NCI-H345 (cell line): ENCODE data around the gene LUZP1.
A peak's percentile ranks its signal among the peaks of the same experiment; 100 is the strongest.

Experiments used
- DNase-seq: peaks from one replicate; lab custom pipeline; 2025; lab: John Stamatoyannopoulos, UW

Gene LUZP1

DNA sequence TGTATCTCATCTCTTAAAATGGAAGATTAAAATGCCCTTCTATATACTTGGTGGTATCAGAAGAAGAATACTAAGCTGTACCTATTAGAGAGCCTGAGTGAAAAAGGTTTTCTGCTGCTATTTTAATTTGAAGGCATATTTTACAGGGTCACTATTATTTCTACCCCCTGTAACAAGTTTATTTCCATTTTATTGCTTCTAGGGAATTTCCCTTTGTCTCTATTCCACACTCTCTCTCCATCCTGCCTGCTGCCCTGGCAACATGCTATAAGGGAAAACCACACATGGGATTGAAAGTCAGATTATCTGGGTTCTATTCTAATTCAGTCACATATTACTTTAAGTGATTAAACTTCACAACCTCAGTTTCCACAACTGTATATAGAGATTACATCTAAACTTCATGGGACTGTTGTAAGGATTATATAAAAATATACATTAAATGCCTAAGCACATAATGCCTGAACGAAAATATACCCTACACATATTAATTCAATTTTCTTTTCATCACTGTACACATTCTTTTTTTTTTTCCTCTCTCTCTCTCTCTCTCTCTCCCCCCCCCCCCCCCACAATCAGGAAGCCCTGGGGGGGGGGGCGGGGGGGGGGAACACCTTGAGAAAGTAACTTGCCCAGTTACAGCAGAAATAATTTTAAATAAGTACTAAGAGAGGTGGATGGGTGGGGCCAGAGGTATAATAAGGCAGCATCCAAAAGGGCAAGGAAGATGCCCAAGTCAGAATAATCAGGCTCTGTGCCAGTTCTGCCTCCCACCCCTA is 51.5 kb downstream of the LUZP1 start:
- DNase-seq = no peak

DNA sequence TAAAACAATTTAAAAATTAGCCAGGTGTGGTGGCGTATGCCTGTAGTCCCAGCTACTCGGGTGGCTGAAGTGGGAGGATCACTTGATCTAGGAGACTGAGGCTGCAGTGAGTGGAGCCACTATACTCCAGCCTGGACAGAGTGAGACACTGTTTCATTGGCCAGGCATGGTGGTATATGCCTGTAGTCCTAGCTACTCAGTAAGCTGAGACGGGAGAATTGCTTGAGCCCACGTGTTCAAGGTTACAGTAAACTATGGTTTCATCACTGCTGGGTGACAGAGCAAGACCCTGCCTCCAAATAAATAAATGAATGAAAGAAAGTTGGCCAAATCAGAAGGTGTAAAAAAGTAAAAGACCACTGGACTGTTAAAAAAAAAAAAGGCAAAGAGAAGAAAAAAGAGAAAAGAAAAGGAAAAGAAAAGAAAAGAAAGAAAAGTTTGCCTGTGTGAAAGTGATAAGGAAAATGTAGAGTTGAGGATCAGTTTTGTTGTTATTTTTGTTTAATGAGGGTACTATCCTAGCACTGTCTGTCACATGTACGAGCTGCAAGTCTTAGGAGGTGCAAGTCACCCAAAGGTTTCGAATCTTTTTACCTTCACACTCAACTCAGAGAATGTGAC is 52.3 kb downstream of the LUZP1 start:
- DNase-seq = no peak

DNA sequence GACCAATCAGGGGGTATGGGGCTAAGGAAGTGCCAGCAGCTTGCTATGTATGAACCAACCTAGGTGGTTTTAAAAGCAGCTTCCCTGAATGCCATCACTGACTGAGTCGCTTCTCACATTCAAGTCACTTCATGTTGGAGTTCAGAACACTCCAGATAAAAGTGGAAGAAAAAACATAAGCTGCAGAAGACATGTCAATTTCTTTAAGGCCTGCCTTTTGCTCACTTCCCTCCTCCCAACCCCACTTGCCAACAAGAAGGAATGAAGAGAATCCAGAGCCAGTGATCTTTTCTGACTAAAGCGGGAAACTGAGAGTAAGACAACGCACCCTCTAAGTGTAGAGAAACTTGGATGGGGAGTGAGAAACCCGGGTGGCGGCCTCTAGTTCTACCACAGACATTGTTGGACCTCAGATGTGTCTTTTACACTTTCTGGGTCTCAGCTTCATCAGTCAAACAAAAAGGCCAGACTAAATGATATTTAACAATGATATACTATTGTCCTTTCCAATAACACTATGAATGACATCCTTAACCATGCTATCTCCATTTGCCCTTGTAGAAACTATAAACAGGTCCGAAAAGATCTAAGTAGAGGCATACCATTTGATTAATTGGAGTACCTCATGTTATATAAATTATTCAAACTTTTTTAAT is 54.1 kb downstream of the LUZP1 start:
- no peak for DNase-seq

DNA sequence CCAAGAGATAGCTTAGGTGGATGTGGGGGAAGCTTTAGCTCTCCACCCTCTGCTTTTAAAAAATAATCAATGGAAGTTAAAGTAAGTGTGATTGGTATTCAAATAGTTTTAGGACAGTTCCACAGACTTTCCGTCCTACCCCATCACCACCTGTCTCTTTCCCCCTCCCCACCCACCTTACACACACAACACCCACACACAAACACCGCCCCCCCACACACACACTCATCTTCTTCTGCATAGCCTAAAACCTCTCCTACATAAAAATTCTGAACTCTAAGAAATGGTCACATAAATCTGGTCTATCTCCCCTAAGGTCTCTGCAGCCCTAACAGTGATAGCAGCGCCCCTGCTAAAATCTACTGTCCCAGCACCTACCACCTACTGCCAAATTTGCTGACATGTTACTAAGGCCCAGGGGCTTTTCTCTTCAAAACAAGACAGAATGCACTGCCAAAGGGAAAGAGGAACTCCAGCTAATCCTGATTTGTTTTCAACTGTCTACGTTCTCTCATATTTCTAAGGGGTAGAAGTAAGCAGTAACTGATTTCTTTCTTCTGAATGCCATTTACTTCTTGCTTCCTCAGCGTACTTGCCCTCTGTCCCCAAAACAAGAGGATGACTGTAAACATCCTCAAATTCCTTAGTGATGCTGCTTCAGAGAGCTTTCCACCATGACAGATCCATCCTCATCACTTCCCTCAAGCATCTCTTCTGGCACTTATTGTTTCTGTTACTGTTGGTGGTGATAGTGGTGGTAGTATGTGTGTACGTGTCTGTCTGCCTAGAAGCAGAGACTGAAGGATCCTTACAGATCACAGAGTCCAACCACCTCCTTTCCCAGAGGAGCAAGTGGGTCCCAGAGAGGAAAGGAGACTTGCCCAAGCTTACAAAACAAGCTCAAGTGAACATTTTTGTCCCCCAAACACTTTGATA is 56.8 kb downstream of the LUZP1 start:
- DNase-seq = no peak

DNA sequence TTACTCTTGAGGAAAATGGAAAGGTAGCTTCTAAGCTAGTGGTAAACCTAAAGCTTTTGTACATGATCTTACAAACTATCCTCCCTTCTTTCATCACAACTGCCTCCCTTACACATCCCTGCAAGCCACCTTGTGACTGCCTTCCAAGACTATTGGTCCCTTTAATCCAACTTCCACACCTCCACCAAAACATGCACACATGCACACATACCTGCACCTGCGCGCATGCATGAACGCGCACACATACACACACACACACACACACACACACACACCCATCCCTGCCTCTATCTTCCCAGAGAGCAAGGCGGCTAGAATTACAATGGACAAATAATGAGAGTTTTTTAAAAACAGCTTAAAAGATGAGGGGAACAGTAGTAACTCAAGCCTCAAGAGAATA is 58.3 kb downstream of the LUZP1 start:
- DNase-seq = no peak

DNA sequence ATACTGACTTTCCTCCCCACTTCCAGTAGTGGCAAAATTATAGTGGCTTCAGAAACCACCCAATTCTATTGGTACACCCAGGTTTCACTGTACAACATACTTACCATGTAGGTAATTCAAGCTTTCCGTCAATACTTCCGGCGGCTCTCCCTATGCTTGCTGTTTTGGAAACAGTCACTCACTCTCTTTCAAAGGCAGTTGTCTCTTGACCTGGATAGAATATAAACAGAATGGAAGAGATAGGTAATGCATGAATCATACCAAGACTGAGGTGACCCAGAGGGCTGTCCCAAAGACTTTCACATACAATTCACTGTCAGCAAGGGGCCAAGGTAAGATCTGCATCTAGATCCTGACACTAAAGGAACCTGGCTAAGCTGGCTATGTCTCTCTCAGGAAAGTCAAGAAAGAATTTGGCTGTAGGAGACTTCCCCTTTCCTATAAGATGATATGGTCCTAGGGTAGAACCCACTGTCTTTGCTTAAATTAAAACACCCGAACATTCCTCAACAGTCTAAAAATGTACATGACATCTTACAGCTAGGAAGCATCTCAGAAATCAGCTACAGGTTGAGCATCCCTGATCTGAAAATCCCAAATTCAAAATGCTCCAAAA is 59.6 kb downstream of the LUZP1 start:
- no peak for DNase-seq

DNA sequence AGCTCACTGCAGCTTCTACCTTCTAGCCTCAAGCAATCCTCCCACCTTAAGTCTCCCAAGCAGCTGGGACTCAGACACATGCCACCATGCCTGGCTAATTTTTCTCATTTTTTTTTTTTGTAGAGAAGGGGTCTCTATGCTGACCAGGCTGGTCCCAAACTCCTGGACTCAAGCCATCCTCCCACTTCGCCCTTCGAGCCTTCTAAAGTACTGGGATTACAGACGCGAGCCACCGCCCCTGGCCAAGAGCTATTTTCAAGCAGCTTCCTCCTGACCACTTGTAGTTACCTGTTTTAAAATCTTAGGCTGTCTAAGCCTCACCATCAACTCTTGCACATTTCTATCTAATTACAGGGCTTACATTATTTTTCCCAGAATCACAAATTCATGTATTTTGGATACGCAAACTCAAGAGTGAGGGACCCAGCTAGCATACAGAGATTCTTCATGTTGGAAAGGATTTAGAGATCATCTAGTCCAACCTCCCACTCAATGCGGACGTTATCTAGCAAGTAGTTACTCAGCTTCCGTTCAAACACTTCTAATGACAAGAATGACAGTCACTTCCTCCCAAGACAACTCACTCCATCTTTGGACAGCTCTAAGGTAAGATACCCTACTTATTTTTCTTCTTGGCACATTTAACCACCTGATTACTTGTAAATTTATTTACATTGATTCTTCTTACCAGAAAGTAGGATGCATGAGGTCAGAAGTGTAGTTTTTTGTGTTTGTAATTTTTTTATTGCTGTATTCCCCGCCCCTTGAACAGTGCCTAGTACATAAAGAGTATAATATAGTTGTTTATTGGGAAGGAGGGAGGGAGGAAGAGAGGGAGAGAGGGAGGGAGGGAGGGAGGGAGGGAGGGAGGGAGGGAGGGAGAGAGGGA is 65.4 kb downstream of the LUZP1 start:
- no peak for DNase-seq

DNA sequence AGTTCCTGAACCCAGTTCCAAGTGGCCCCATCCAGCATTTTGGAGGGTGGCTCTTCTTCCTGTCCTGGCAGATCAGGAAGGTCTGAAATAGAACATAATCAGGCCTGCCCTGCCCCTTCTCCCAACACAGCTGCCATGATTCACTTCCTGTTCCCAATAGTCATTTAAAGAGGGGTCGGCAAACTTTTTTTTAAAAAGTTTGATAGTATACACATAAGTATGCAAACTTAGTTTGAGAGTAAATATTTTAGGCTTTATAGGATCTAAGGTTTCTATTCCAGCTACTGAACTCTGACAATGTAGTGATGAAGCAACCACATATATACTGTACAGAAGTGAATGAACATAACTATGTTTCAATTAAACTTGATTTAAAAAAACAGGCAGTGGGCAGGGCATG is 66.4 kb downstream of the LUZP1 start:
- DNase-seq = no peak

DNA sequence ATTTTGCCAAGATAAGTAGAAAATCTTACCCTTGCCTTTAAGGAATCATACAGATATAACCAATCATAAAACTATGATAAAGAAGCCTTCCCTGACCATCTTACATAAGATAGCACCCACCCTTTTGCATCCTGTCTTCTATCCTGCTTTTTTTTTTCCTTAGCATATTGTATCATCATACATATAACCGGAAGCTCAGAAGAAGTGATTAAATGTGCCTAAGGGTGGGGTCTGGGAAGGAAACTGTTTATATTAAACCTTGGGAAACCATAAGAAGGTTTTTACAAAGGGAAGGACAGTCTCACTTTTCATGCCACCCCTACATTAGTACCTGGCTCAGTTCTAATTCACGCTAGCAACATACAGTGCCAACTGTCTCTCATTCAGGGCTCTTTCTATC is 66.8 kb downstream of the LUZP1 start:
- no peak for DNase-seq

DNA sequence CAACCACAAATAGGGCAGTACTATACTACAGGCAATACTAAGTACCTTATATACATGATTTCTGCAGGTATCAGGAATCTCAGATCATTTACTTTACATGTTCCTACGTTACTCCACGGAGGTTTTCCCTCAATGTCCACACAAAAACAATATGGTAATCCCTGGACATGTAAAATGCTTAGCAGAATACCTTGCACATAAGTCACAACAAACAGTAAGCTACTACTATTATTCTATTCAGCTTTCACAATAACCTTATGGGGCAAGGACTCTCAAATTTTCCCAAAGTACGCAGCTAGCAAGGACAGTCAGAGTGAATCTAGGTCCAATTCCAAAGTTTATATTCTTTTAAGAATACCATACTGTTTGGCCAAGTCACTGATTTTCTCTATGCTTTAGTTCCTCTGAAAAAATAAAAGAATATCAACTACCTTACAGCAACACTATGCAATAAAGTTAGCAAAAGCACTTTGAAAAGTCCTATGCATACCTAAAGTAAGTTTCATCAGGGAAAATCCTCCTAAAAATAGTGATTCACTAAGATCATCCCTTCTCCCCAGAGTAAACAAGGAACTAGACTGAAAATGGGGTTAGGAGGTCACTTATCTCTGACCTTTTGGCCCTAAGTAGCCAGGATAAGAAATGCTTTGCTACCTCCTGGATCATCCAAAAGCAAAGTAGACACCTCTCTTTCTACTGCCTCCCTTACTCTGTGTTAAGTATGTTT is 67.4 kb downstream of the LUZP1 start:
- DNase-seq = no peak

DNA sequence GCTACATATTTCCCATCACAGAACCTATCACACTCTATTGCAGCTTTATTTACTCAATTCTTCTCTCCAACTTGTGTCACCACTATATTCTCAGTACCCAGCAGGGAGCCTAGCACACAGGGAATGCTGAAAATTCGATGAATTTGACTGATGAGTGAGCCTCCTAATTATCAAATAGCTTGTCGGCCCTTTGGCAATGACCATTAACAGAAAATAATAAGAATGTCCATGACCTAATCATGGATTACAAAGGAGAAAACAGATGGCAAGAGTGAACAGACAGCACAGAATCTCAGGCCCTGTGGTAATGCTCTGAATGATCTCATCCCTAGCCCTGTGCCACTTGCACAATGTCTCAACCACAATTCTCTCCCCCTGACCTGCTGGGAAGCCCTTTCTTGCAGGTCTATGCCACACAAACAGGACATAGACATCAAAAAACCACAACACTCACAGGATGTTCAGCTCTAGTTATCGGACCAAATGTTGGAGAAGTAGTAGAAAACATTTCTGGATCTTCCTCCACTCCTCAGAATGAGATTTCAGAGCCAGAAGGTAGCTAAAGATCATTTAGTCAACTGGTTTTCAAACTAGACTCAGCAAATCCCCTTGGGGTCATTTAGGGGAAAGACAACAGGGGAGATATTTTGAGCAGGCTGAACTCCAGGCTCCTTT is 68.4 kb downstream of the LUZP1 start:
- DNase-seq = no peak

DNA sequence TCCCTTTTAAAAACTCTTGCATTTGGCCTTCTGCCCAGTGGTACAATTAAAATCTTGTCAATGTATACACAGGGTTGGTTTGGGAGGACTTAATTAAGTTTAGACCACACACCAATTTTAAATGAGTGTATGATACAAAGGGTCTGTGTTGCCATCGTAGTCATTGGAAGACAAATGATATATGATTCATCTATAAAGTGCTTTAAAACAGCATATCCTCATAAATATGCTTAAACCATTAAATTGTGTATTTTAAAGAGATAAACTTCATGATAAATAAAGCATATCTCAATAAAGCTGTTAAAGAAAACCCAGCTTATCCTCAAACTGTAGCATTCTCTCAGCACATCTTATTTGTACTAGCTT is 69.5 kb downstream of the LUZP1 start:
- DNase-seq = no peak

DNA sequence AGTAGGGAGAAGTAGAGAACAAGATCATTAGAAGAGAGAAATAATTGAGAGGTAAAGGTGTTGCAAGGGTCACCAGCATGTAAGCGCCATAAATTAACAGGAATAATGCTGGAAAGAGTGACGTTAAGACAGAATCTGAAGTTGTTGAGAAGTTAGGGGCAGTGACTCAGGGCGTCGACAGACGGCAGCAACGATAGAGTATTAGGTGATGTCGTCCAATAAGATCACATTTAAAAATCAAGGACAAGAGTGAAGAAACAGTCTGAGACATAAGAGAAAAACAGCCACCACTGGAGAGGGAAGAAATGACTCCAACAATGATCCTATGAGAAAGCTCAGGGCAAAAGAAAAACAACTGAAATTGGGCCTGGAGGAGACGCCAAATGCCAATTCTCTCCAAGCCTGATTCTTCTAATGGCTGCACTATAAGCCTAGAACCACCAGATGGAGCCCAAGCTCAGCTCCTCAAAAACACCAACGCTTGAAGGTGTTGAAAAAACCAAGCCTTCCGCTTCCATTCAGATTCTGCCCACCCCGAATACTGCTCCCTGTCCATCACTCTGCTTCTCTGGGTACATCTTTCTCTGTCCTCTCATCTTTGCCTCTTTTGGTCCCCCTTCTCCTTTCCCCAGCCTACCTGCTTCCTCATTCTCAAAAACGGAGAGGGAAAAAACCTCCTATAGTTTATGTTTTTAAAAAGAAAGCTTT is 70.0 kb downstream of the LUZP1 start:
- DNase-seq = peak; percentile 74

DNA sequence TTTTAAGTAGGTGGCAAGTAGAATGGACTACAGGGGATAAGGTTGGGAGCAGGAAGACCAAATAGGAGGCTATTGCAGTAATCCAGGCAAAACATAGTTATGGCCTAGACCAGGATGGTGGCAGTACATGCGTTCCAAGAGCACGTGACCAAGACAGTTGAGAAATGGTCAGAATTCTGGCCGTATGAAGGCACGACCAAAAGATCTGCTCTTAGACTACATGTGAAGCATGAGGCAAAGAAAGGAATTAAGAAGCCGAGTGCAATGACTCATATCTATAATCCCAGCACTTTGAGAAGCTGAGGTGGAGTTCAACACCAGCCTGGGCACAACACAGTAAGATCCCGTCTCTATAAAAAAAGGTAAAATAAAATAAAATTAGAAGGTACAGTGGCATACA is 71.3 kb downstream of the LUZP1 start:
- DNase-seq = no peak

DNA sequence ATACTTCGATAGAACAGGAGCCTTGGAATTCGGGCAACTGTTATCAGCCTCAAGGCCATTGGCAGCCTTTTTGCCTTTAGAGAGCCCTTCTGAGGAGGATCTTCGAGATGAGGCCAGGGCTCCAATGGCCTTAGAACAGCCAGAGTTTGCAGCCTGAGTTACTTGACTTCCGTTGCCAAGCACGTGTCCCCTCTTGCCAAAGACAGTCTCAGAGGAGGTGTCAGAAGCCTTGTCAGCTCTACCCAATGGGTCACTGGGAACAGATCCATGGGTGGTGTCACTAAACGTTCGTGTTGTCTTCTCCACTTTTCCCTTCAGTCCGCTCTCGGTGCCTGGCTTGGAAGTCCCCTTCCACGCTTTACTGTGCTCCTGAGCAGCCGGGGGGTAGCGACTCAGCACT is 76.2 kb downstream of the LUZP1 start:
- no peak for DNase-seq

DNA sequence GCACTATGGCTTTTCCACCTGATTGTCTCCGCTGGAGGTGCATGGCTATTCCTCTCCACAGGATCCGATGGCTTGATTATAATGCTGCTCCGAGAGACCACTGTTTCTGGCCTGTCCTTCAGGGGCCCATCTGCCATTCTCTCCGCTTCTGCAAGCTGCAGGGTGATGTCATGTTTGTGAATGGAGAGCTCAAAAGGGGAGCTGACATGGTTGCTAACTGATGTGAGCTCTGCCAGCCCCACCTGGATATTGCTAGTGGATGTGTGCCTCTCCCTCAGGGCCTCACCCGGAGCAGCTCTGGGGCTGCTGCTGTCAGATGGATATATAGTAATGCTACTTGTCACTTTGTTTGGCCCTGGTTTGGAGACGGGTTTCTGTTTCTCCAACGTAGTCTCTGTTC is 77.1 kb downstream of the LUZP1 start:
- no peak for DNase-seq

DNA sequence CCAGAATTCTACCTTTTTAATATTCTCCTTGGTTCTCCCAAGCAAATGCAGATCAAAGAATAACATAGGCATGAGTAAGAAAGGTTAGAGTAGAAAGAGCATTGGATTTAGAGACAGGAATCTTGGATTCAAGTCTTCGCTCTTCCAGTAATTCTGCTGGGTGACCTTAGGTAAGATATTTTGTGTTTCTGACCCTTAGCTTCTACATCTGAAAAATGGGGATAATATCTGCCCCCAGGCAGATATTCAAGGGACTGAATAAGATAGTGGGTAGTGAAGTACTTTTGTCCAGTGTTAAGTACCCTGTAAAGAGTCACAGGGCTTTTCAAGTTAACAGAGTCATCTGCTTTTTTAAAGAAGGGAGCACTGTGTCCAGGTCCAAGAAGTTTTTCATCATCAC is 78.6 kb downstream of the LUZP1 start:
- DNase-seq = no peak

DNA sequence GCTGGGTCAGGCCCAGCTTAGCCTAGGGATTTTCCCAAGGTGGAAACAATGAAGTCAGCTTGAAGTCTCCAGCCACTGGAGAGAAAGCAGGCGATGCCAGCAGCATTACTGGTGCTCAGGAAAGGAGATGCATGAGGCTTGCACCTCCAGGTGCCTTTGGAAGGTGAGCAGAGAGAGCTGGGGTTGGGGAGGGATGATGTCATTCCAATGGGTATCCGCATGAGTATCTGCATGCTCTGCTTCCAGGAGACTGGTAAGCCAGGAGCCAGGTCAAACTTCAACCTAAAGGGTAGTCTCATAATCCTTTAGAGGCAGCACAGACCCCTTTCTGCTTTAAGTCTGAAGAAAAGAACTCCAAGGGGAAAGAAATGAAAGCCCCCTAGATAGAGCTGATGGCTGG is 80.6 kb downstream of the LUZP1 start:
- no peak for DNase-seq

DNA sequence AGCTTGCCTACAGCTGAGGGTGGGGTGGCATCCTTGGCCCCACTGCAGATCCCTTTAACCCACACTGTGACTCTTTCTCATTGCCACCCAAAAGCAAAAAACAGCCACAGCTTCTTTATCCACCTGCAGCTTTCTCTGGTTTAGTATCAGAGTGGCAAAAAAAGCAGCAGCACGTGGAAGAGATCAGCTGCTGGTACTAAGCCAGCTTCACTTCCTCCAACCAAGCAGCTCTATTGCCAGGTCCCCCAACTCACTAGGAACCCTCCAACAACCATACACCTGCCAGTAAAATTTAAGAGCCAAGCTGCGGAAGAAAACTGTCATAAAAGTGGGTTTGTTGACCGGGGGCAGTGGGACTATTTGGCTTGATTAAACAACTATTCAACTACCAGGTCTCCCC is 83.0 kb downstream of the LUZP1 start:
- DNase-seq = no peak
